ENCODE results near the gene CNFN.
A peak's percentile ranks its signal among the peaks of the same experiment; 100 is the strongest.

The CNFN gene, protein sequence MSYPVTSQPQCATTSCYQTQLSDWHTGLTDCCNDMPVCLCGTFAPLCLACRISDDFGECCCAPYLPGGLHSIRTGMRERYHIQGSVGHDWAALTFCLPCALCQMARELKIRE

DNA sequence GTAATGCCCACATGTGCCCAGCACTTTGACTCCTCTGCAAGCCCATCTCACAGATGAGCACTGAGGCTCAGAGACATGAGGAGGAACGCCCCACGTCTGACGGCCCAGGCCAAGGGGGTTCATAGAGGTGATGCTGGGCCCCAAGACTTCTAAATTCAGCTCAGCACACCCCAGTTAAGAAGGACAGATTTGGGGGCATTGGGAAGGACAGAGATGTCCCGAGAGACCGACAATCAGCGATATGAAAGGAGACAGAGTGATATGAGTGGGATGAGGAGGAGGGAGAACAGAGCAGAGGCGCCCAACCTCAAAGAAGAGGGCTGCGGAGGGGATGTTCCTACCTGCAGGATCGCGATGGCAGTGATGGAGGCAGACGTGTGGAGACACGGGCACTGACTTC is at the start of gene CNFN:
Gene CNFN, minus strand, starts transcription at position 399 of the 400 bp plus-strand sequence. CDS start 1,260 bp downstream, outside the sequence.
- DNase-seq = no peak

DNA sequence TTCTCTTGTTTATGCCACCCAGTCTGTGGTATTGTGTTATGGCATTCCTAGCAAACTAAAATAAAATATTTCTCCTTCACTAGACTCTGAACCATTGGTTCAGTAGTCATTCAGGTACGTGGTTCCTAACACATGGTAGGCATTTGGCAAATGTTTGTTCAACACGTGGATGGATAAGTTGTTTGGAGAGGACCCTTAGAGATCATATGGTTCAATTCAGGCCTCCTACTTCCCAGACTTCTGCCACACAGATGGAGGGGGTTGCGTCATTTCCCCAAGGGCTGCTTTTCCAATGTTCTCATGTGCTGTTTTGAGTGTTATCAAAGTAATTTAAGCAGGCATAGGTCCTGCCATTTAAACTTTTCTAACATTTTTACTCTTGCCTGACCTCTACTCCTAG is 45.9 kb upstream of the CNFN start:
- DNase-seq = no peak

DNA sequence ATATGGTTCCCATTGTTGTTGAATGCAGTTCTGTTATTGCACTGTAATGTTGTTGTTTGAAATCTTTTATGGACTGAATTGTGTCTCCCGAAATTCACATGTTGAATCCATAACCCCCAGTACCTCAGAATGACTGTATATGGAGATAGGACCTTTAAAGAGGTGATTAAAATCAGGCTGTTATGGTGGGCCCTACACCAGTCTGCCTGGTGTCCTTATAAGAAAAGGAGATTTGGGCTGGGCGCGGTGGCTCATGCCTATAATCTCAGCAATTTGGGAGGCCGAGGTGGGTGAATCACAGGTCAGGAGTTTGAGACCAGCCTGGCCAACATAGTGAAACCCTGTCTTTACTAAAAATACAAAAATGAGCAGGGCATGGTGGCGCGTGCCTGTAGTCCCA is 45.2 kb upstream of the CNFN start:
- no peak for DNase-seq

GRCh38 chr19:42433503-42434260 is 43.6 kb upstream of the CNFN start:
- DNase-seq = peak; percentile 73 to 79

DNA sequence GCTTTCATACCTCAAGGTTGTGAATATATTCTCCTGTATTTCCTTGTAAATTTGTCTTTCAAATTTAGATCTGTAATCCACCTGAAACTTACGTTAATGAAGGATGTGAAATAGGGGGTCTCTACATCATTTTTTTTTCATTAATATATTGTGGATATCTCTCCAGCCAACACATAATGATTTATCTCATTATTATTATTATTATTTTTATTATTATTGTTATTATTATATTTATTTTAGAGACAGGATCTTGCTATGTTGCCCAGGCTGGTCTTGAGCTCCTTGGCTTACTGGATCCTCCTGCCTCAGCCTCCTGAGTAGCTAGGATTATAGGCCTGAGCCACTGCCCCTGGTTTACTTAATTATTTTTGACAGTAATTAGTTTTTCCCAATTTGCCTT is 41.4 kb upstream of the CNFN start:
- no peak for DNase-seq

DNA sequence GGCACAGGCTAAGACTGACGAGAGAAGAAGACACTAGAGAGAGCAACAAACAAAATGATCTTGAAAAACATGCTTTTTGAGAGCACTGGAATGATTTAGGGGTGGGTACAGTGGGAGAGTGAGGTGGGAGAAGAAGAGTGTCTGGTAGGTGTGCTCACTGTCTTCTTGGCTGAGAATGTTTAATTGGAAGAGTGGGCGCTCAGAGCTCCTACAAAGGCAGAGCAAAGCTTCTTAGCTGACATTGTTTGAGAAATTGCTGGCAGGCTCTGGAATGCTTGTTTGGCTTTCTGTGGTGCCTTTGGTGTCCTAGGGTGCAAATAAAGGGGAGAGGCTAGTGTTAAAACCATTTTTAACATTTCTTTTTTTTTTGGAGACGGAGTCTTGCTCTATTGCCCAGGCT is 38.6 kb upstream of the CNFN start:
- DNase-seq = no peak

DNA sequence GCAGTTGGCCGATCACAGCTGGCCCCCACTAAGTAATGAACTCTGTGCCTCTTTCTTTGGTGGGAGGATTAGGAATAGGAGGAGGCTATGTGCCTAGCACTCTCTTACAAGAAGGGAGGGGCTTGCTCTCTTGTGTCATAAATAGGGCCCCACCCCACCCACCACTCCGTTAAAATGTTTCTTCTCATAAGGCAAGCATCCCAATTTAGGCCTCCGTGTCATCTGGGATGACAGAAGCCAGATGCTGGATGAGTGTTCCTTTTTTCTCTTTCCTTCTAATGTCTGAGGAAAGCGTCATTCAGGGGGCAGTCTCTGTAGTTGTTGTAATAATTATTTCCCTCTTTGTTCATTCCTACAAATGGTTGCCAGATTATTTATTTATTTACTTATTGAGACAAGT is 37.2 kb upstream of the CNFN start, which contains the start of gene LIPE:
Gene LIPE, minus strand, starts transcription at position 76 of the 400 bp plus-strand sequence. CDS start 239 bp downstream, outside the sequence.
- DNase-seq = no peak

DNA sequence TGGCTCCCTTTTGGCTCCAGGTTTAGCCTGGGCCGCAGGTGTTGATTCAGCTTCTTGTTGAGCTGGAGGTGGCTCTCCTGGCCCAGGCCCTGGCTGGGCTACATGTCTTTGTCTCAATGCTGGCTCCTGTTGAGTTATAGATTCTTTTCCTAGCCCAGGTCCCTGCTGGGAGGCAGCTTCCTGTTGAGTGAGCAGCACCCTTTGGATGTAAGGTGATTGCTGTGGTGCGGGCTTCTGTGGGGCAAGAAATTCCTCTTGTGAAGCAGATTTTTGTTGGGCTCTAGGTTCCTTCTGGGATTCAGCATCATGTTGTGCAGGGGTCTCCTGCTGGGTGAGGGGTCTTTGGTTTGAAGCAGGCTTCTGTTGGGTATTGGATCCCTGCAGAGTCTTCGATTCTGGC is 36.5 kb upstream of the CNFN start:
- no peak for DNase-seq

- no peak for DNase-seq
Measured at GRCh38 chr19:42424712-42425131, 34.6 kb upstream of the CNFN start.

GRCh38 chr19:42424345-42424707 is 34.2 kb upstream of the CNFN start:
- no peak for DNase-seq

- DNase-seq = peak; percentile 95 to 97
Measured at GRCh38 chr19:42423462-42424344, 33.6 kb upstream of the CNFN start.

- peak; percentile 44 to 54 for DNase-seq
Measured at GRCh38 chr19:42422901-42423461, 32.9 kb upstream of the CNFN start.

- DNase-seq = no peak
Measured at GRCh38 chr19:42422092-42422900, 32.2 kb upstream of the CNFN start.

DNA sequence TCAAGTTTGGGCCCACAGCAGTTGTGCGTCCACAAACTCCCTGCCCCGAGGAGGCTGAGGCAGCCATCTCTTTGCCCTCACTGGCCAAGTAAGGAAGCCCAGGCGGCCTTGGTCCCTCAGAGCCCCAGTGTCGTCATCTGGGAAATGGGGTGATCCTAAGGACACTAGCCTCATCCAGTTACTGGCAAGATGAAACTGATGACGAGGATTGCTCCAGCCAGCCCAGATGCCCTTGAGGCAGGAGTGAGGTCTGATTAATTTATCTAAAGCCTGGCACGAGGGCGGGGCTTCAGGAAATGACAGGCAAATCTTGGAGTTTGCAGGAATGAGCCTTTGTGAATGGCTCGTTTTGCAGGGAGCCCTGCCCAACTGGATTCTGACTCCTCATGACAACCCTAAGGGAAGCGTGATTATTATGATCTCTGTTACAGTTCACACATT is 31.5 kb upstream of the CNFN start:
- DNase-seq = no peak

DNA sequence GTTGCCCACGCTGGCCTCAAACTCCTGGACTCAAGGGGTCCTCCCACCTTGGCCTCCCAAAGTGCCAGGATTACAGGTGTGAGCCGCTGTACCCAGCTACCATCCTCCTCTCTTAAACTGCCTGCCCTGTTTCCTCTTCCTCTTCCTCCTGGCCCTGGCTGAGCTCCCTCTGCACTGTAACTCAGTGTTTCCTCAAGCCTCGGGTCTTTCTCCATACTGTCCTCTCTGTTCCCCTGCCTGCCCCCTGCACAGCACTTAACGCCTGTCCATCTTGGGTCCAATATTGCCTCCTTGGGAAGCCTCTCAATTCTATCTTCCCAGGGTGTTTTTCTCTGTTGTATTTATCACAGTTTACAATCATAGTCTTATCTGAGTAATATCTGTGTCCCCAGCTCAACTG is 31.0 kb upstream of the CNFN start:
- no peak for DNase-seq

DNA sequence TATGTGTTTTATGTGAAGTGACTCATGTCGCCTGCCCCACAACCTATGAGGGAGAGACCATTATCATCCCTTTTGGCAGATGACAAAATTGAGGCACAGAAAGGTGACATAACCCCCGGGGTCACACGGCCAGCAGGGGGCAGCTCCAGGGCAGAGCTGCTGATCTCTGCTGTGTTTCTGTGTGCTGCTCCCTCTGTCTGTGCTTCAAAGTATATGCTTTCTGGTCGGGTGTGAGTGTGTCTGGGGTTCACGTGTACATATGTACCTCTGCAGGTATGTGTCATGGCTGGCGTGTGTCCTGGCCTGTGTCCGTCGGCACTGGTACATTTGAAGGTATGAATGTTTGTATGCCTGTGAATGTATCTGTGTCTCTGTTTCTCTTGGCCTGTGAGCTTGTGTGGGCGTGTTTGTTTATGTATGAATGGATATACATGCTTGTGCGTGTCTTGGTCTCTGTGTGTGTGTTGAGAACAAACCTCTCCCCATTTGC is 30.0 kb upstream of the CNFN start:
- peak; percentile 81 to 85 for DNase-seq

GRCh38 chr19:42419309-42419708 is 29.2 kb upstream of the CNFN start:
- no peak for DNase-seq

DNA sequence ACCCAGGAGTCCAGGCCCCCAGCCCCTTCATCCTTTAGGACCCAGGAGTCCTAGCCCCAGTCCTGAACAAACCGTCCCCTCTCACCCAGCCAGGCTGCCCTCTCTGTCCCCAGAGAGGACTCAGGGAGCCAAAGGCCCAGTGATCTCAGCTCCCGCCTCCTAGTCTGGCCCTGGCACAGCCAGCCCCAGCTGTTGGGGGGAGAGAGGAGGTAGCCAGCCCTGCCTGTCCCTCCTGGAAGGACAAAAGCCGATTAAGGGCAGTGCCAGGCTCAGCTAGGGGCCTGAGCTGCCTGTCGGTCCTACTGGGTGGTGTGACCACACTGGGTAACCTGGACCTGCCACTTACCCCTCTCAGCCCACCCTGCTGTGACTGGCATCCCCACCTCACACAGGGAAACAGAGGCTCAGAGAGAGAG is 22.6 kb upstream of the CNFN start:
- DNase-seq = no peak

DNA sequence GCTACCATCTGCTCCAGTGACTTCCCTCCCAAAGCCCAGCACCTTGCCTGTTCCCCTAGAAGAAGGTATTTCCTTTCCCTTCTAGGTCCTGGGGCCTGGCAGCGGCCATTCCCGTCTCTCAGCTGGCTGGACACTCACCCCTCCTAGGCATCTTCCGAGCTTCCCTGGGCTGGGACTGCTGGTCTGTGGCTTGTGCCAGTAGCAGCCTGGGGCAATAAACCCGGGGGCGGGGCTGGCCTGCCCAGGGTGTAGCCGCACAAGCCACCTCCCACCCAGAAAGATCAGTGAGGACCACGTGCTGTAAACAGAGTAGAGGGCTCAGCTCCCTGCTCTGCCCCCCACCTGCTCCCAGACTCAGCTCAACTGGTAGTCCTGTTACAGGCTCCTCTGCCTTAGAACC is 22.1 kb upstream of the CNFN start:
- DNase-seq = no peak

GRCh38 chr19:42411581-42412178 is 21.6 kb upstream of the CNFN start:
- DNase-seq = no peak

DNA sequence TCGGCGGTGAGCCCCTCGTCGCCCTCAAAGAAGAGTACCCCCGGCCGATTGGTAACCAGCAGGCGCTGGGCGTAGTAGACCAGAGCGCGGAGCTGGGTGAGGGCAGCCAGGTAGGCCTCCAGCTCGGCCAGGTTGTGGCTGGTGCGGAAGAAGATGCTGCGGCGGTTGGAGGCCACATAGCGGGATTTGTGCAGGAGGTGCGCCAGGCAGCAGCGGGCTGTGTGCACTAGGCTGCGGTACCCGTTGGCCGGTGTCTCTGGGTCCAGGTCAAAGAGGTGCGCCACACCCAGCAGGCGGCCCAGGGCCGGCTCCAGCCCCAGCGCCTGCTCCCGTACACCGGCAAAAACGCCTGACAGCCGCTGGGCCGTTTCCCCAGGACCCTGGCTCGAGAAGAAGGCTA is 20.3 kb upstream of the CNFN start:
- no peak for DNase-seq

DNA sequence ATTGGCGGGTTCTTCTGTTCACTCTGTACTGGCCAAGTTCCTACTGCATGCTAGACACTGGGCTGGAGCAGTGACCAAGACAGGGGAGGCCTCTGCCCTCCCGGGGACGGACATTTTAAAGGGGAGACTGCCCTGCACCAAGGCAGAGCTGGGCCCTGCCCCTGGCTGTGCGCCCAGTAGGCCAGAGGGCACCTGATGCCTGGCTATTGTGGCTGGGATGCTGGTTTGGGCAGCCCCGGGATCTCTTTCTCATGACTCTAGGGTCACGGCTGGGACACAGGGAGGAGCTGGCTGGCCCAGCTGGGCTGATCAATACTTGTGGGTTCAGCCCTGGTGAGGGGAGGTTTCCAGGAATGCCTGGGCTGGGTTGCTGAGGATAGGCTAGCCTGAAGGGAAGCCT is 19.4 kb upstream of the CNFN start:
- no peak for DNase-seq
